ENCODE measurements around the gene TOM1L2. TPM values are rescaled to one million over a fixed set of nuclear protein-coding genes. Genes with fewer than 3 reads are reported as not detected.

TOM1L2 gene
- total and polyA plus RNA-seq, 8 donors = 20.3 to 28.2 (median 22.2) TPM

GRCh38 chr17:17855976-17856375 lies 116.2 kb downstream of the TOM1L2 start:
- no peak for TF ChIP-seq CTCF (IDR thresholded peaks at IDR 0.05)
- DNase-seq = no peak
- ATAC-seq = peak in 3 of 4 donors; percentile 30 to 72 (median 31)
- Histone ChIP-seq H3K36me3 (no peaks in the 10 kb centered on the region), H3K27me3 (no peaks in the 10 kb centered on the region), H3K9me3 (no peaks in the 10 kb centered on the region), H3K4me1 (peaks cover 0 to 6% (median 3%) of the 10 kb centered on the region in 3 donors), H3K4me3 (no peak overlapping the region), H3K27ac (peak overlapping the region in 2 of 4 donors; percentile 41 to 55)
- WGBS, 2 donors = 35 to 36% methylated on average over 3 of the region's 3 CpGs
- FAIRE-seq = no peak
- intact Hi-C loops (cut with DNase I) = loop anchor here in 1 of 3 donors (5.0 kb wide), 1 partner anchor 39 kb away; no protein-coding TSS in a partner anchor

- intact Hi-C loops (cut with DNase I) = no loop called here
- DNase-seq (no peak), FAIRE-seq (no peak), ATAC-seq (no peak)
- Histone ChIP-seq H3K27ac (no peak overlapping the region), H3K36me3 (no peaks in the 10 kb centered on the region), H3K4me3 (no peak overlapping the region), H3K27me3 (no peaks in the 10 kb centered on the region), H3K4me1 (peaks cover 0 to 15% (median 3%) of the 10 kb centered on the region in 3 donors), H3K9me3 (no peaks in the 10 kb centered on the region)
- 95 to 96% methylated on average over 8 of the region's 8 CpGs for WGBS, 2 donors
- no peak for TF ChIP-seq CTCF (IDR thresholded peaks at IDR 0.05)
Observed at GRCh38 chr17:17853811-17854447, 118.3 kb downstream of the TOM1L2 start.

GRCh38 chr17:17852930-17853329 lies 119.3 kb downstream of the TOM1L2 start:
- WGBS, 2 donors = 93 to 97% methylated on average over 3 of the region's 3 CpGs
- Histone ChIP-seq H3K4me3 (no peak overlapping the region), H3K36me3 (no peaks in the 10 kb centered on the region), H3K27me3 (no peaks in the 10 kb centered on the region), H3K4me1 (peaks cover 0 to 20% (median 3%) of the 10 kb centered on the region in 3 donors), H3K9me3 (no peaks in the 10 kb centered on the region), H3K27ac (no peak overlapping the region)
- FAIRE-seq = no peak
- no peak for TF ChIP-seq CTCF (IDR thresholded peaks at IDR 0.05)
- no peak for ATAC-seq
- DNase-seq = no peak
- intact Hi-C loops (cut with DNase I) = no loop called here

- no peak for ATAC-seq
- no peak for TF ChIP-seq CTCF (IDR thresholded peaks at IDR 0.05)
- H3K4me3 ChIP-seq = no peak overlapping the region
- no peak overlapping the region for H3K27ac ChIP-seq
- intact Hi-C loops (cut with DNase I) = no loop called here
- H3K9me3 ChIP-seq = no peaks in the 10 kb centered on the region
- H3K36me3 ChIP-seq = peaks cover 0 to 8% (median 0%) of the 10 kb centered on the region in 3 donors
- H3K27me3 ChIP-seq = no peaks in the 10 kb centered on the region
- no peak for FAIRE-seq
- WGBS, 2 donors = 83 to 84% methylated on average over 21 of the region's 21 CpGs
- no peak for DNase-seq
- H3K4me1 ChIP-seq = peaks cover 0 to 20% (median 3%) of the 10 kb centered on the region in 3 donors
Observed at GRCh38 chr17:17851103-17852002, 120.8 kb downstream of the TOM1L2 start.
